DND-41 (cell line): Measurements from ENCODE around the gene COQ2.

Experiments
- ATAC-seq: fragments of 200-7000 bp; cut with Tn5 transposase; 3 replicates; pipeline ENCODE4 v1.9.1; 2021; ENCODE audit warnings: low read depth; ENCODE audit not compliant: insufficient read depth
- DNase-seq: peaks from one replicate; pipeline ENCODE4 v3.0.0-alpha.2; 2020
- H2AFZ ChIP-seq: 2 replicates; pipeline ENCODE4 v1.6.0; 2012; ENCODE audit warnings: low read depth, low read length
- H3K27ac ChIP-seq: 2 replicates; pipeline ENCODE4 v1.5.1; 2012; ENCODE audit warnings: low read length, inconsistent platforms
- H3K27me3 ChIP-seq: fragments of 200-600 bp; sonication (generic); 2 replicates; pipeline ENCODE4 v1.6.0; 2012; ENCODE audit warnings: low read length, mild to moderate bottlenecking, inconsistent platforms; ENCODE audit not compliant: insufficient read depth, poor library complexity
- H3K36me3 ChIP-seq: 2 replicates; pipeline ENCODE4 v1.5.1; 2012; ENCODE audit warnings: low read length, inconsistent platforms; ENCODE audit not compliant: insufficient read depth
- H3K4me1 ChIP-seq: 2 replicates; pipeline ENCODE4 v1.5.1; 2012; ENCODE audit warnings: mild to moderate bottlenecking, low read length; ENCODE audit not compliant: insufficient read depth
- H3K4me2 ChIP-seq: 2 replicates; pipeline ENCODE4 v1.6.0; 2012; ENCODE audit warnings: mild to moderate bottlenecking, moderate library complexity, low read length, inconsistent platforms; ENCODE audit not compliant: insufficient read depth
- H3K4me3 ChIP-seq, 2 experiments: fragments of 200-600 bp in 1 of 2; shearing (Covaris generic) in 1 of 2; 2 replicates each; pipeline ENCODE4 v1.5.1; 2012 to 2016; ENCODE audit warnings: inconsistent platforms in 2 of 2, low read length in 2 of 2, mild to moderate bottlenecking in 2 of 2, low read depth in 1 of 2, moderate library complexity in 1 of 2
- H3K79me2 ChIP-seq: 2 replicates; pipeline ENCODE4 v1.6.0; 2012; ENCODE audit warnings: low read length, inconsistent platforms; ENCODE audit not compliant: insufficient read depth
- H3K9ac ChIP-seq: 2 replicates; pipeline ENCODE4 v1.6.0; 2012; ENCODE audit warnings: low read depth, mild to moderate bottlenecking, inconsistent platforms, low read length, moderate library complexity
- H3K9me3 ChIP-seq: 2 replicates; pipeline ENCODE4 v1.5.1; 2012; ENCODE audit warnings: low read length, moderate library complexity, mild to moderate bottlenecking, inconsistent platforms; ENCODE audit not compliant: insufficient read depth, severe bottlenecking
- H4K20me1 ChIP-seq: 2 replicates; pipeline ENCODE4 v1.6.0; 2012; ENCODE audit warnings: low read length; ENCODE audit not compliant: insufficient read depth
- EZH2 ChIP-seq: IDR thresholded peaks from 3 replicates; pipeline ENCODE4 v1.6.1; 2012; ENCODE audit warnings: borderline replicate concordance, low read depth, mild to moderate bottlenecking, moderate library complexity, low read length, inconsistent platforms; ENCODE audit not compliant: severe bottlenecking
- TF ChIP-seq, protein P1 (sequence below): IDR thresholded peaks from 2 replicates; pipeline ENCODE4 v1.5.1; 2012; ENCODE audit warnings: borderline replicate concordance, low read length, moderate library complexity, mild to moderate bottlenecking; ENCODE audit not compliant: poor library complexity, severe bottlenecking; ENCODE audit errors: extremely low read depth

The COQ2 gene

DNA sequence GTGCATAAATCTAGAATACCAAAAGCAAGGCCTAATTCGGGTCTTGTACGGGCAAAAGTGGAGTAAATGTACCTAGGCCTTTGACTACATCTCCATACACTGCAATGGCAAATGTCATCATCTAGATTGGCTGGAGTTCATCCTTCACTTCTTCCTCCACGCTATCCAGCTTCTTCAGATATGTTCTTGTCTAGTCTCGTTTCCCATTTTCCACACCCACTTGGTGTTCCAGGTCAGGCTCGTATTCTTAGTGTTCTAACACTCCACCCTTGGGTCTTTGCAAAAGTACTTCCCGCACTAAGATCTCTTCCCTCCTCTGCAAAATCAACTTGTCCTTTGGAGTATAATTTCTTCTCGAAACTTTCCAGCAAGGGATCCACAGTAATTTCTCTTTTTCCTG, 1.4 kb downstream of the COQ2 start:
- no peak for ATAC-seq
- Histone ChIP-seq H3K4me1 (peaks cover 39% of the 10 kb centered on the region), H3K27ac (no peak overlapping the region), H2AFZ (no peak overlapping the region), H3K9me3 (no peaks in the 10 kb centered on the region), H3K4me2 (peak overlapping the region; percentile 87), H3K27me3 (no peaks in the 10 kb centered on the region), H3K9ac (peak overlapping the region; percentile 80; the same call in 1 of the 2 replicates), H3K4me3 (peak overlapping the region in 1 of 2 experiments; percentile 76; a peak in 1 of 4 replicates), H3K79me2 (no peaks in the 10 kb centered on the region), H4K20me1 (no peaks in the 10 kb centered on the region), H3K36me3 (peaks cover 6% of the 10 kb centered on the region; the same call in 1 of the 2 replicates)
- DNase-seq = no peak
- TF ChIP-seq, protein P1, sequence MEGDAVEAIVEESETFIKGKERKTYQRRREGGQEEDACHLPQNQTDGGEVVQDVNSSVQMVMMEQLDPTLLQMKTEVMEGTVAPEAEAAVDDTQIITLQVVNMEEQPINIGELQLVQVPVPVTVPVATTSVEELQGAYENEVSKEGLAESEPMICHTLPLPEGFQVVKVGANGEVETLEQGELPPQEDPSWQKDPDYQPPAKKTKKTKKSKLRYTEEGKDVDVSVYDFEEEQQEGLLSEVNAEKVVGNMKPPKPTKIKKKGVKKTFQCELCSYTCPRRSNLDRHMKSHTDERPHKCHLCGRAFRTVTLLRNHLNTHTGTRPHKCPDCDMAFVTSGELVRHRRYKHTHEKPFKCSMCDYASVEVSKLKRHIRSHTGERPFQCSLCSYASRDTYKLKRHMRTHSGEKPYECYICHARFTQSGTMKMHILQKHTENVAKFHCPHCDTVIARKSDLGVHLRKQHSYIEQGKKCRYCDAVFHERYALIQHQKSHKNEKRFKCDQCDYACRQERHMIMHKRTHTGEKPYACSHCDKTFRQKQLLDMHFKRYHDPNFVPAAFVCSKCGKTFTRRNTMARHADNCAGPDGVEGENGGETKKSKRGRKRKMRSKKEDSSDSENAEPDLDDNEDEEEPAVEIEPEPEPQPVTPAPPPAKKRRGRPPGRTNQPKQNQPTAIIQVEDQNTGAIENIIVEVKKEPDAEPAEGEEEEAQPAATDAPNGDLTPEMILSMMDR = no peak
- no peak for TF ChIP-seq EZH2

DNA sequence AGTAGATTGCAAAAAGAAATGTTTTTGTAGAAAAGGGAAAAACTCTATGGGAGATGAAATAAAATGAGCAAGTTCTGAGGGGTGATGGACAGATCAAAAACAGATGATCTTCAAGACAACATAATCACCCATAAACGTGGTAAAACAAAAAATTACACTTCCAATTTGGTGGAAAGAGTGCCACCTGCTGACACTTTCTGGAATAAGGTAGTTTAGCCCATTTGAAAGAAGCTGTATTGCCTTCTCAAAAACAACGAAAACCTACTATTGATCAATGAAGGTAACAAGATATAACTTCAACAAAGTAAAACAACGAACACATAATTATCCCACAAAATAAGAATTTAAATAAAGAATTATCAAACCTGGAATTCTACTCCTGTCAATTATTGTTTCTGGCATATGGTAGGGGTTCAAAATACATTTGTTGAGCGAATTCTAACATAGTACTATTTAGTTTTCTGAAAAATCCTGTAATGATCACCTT, 2.5 kb downstream of the COQ2 start:
- Histone ChIP-seq H3K9ac (no peak overlapping the region), H3K36me3 (peaks cover 8% of the 10 kb centered on the region; the same call in 1 of the 2 replicates), H3K27ac (no peak overlapping the region), H2AFZ (no peak overlapping the region), H3K4me3 (no peak overlapping the region), H3K9me3 (no peaks in the 10 kb centered on the region), H3K4me2 (peak overlapping the region; percentile 87; the same call in 1 of the 2 replicates), H4K20me1 (no peaks in the 10 kb centered on the region), H3K27me3 (no peaks in the 10 kb centered on the region), H3K4me1 (peaks cover 39% of the 10 kb centered on the region), H3K79me2 (no peaks in the 10 kb centered on the region)
- ATAC-seq (0 out of 3 replicates have a peak, but pooled peaks have one; percentile 18), DNase-seq (peak; percentile 64)
- TF ChIP-seq, protein P1 = peak; percentile 88
- TF ChIP-seq EZH2 = no peak

DNA sequence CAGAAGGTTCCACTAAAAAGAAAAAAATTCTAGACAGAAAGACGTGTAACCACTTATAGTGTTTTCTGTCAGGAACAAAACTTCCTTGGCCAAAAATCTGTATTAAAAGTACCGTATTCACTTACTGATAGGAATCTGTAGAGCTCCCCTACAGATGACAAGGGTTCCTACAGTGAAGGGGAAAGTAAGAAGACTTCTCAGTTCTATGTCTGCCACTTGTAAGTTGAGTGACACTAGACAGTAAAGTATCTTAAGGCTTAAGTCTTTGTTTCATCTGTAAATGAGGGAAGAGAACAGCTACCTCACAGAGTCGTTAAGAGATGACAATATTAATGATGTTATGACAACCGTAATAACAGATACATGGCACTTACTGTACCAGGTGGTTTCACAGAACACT, 3.3 kb downstream of the COQ2 start:
- ATAC-seq = no peak
- Histone ChIP-seq H3K4me1 (peaks cover 41% of the 10 kb centered on the region), H3K79me2 (no peaks in the 10 kb centered on the region), H3K4me3 (no peak overlapping the region), H3K9me3 (no peaks in the 10 kb centered on the region), H3K27ac (no peak overlapping the region), H3K36me3 (peaks cover 9% of the 10 kb centered on the region; the same call in 1 of the 2 replicates), H4K20me1 (no peaks in the 10 kb centered on the region), H2AFZ (no peak overlapping the region), H3K4me2 (peak overlapping the region; percentile 87; the same call in 1 of the 2 replicates), H3K9ac (no peak overlapping the region), H3K27me3 (no peaks in the 10 kb centered on the region)
- no peak for DNase-seq
- TF ChIP-seq EZH2 = no peak
- TF ChIP-seq, protein P1 = no peak
